ENCODE data around the gene ZNF845. TPM values are rescaled to one million over a fixed set of nuclear protein-coding genes. Genes with fewer than 3 reads are reported as not detected.
"Not testable (repeated sequence)": the region's sequence is repeated elsewhere in the genome, so short reads cannot be mapped to it uniquely, and the experiment has no call there.

The ZNF845 gene
- total RNA-seq, 1 experiment from 2014 or later = 6.6 TPM

- CTCF ChIA-PET = no interaction called here
- no TSS peak for BruUV-seq (replicated peaks)
- H4K20me1 ChIP-seq (ENCODE audit: low read length) = no peaks in the 10 kb centered on the region
- no peaks in the 10 kb centered on the region for H3K79me2 ChIP-seq (ENCODE audit: low read length)
- no peak for TF ChIP-seq CTCF (conservative IDR thresholded peaks at IDR 0.05; ENCODE audit: low read depth, low read length)
- H3K36me3 ChIP-seq (ENCODE audit: low read depth, low read length) = peaks cover 2% of the 10 kb centered on the region; the same call in 1 of the 2 replicates
- no peak overlapping the region for H3K27ac ChIP-seq (ENCODE audit: low read length)
- H3K9me2 ChIP-seq (replicated peaks; ENCODE audit: low read length) = no peaks in the 10 kb centered on the region
- ATAC-seq (no peak), DNase-seq (no peak)
- no peaks in the 10 kb centered on the region for H3K27me3 ChIP-seq (ENCODE audit: low read length)
- H3K9ac ChIP-seq (ENCODE audit: low read length) = no peak overlapping the region
- no peak overlapping the region for H3K4me2 ChIP-seq (ENCODE audit: low read length)
- intact Hi-C loops (cut with micrococcal nuclease) = no loop called here
- H2AFZ ChIP-seq (ENCODE audit: low read length) = no peak overlapping the region
- no peaks in the 10 kb centered on the region for H3F3A ChIP-seq (ENCODE audit: low read length, unreplicated experiment)
- POLR2A ChIA-PET (ENCODE audit: unreplicated experiment) = no interaction called here
- no peak overlapping the region for H3K4me3 ChIP-seq (ENCODE audit: low read length)
- peaks cover 51% of the 10 kb centered on the region for H3K9me3 ChIP-seq (ENCODE audit: low read length)
- H3K4me1 ChIP-seq (ENCODE audit: insufficient read depth, low read length) = no peaks in the 10 kb centered on the region
Observed at GRCh38 chr19:53290758-53291549, 42.6 kb upstream of the ZNF845 start.

GRCh38 chr19:53294786-53295441, 38.6 kb upstream of the ZNF845 start:
- Histone ChIP-seq H3K9me3 (ENCODE audit: low read length) (peaks cover 48% of the 10 kb centered on the region), H3K4me1 (ENCODE audit: insufficient read depth, low read length) (no peaks in the 10 kb centered on the region), H3K4me3 (ENCODE audit: low read length) (no peak overlapping the region), H3K79me2 (ENCODE audit: low read length) (no peaks in the 10 kb centered on the region), H4K20me1 (ENCODE audit: low read length) (no peaks in the 10 kb centered on the region), H3K4me2 (ENCODE audit: low read length) (no peak overlapping the region), H3K27ac (ENCODE audit: low read length) (no peak overlapping the region), H3K36me3 (ENCODE audit: low read depth, low read length) (peaks cover 2% of the 10 kb centered on the region; the same call in 1 of the 2 replicates), H3F3A (ENCODE audit: low read length, unreplicated experiment) (no peaks in the 10 kb centered on the region), H3K27me3 (ENCODE audit: low read length) (no peaks in the 10 kb centered on the region), H2AFZ (ENCODE audit: low read length) (no peak overlapping the region), H3K9ac (ENCODE audit: low read length) (no peak overlapping the region), H3K9me2 (replicated peaks; ENCODE audit: low read length) (no peaks in the 10 kb centered on the region)
- POLR2A ChIA-PET (ENCODE audit: unreplicated experiment) = no interaction called here
- CTCF ChIA-PET = no interaction called here
- no peak for ATAC-seq
- no TSS peak for BruUV-seq (replicated peaks)
- no peak for TF ChIP-seq EZH2 (IDR thresholded peaks at IDR 0.05; ENCODE audit: low read length, unreplicated experiment)
- TF ChIP-seq EZH2phosphoT487 (IDR thresholded peaks at IDR 0.05; ENCODE audit: borderline replicate concordance, low read length) = no peak
- no peak for TF ChIP-seq CTCF (conservative IDR thresholded peaks at IDR 0.05; ENCODE audit: low read depth, low read length)
- intact Hi-C loops (cut with micrococcal nuclease) = no loop called here
- DNase-seq = no peak

- H3K27me3 ChIP-seq (ENCODE audit: low read length); ATAC-seq; H2AFZ ChIP-seq (ENCODE audit: low read length); CTCF ChIA-PET; H3K4me2 ChIP-seq (ENCODE audit: low read length); H3K4me3 ChIP-seq (ENCODE audit: low read length); H3K27ac ChIP-seq (ENCODE audit: low read length); H3K79me2 ChIP-seq (ENCODE audit: low read length); H3F3A ChIP-seq (ENCODE audit: low read length, unreplicated experiment); DNase-seq; H3K9ac ChIP-seq (ENCODE audit: low read length); intact Hi-C loops (cut with micrococcal nuclease); H3K9me2 ChIP-seq (replicated peaks; ENCODE audit: low read length); H4K20me1 ChIP-seq (ENCODE audit: low read length); BruUV-seq (replicated peaks); POLR2A ChIA-PET (ENCODE audit: unreplicated experiment); H3K4me1 ChIP-seq (ENCODE audit: insufficient read depth, low read length); H3K36me3 ChIP-seq (ENCODE audit: low read depth, low read length): not testable (repeated sequence)
- H3K9me3 ChIP-seq (ENCODE audit: low read length) = peaks cover 20% of the 10 kb centered on the region; the same call in 1 of the 2 replicates
Observed at GRCh38 chr19:53301341-53301740, 32.2 kb upstream of the ZNF845 start.
